Stimulated activated CD4-positive, alpha-beta T cell treated with anti-CD3 and anti-CD28 coated beads, Interleukin-2, amount 100 ng/mL, for 24 hours (primary cell): Measurements from ENCODE around the gene GBF1.

Experiments
- DNase-seq, 2 donors: peaks; one replicate each; pipeline ENCODE4 v3.0.0-alpha.2; 2020

GBF1 gene

GRCh38 chr10:102426803-102427287 lies 181.5 kb downstream of the GBF1 start:
- no peak for DNase-seq

GRCh38 chr10:102429468-102429867 lies 184.1 kb downstream of the GBF1 start:
- no peak for DNase-seq

GRCh38 chr10:102431452-102432124 lies 186.3 kb downstream of the GBF1 start:
- DNase-seq = no peak
